Measurements from ENCODE around the gene LIPI.
"Not testable (repeated sequence)": the region's sequence is repeated elsewhere in the genome, so short reads cannot be mapped to it uniquely, and the experiment has no call there.

The LIPI gene

DNA sequence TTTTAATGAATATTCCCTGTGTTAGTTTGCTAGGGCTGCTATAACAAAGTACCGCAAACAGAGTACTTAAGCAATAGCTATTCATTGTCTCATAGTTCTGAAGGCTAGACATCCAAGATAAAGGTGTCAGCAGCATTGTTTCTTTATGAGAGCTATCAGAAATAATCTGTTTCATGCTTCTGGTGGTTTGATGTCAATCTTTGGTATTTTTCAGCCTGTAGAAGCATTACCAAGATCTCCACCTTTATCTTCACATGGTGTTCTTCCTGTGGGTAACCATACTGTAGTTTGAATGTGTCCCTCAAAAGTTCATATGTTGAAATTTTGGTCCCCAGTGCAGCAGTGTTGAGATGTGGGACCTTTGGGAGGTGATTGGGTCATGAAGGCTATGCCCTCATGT is 12.6 kb upstream of the LIPI start:
- Histone ChIP-seq H4K20me1 (ENCODE audit: insufficient read depth) (no peaks in the 10 kb centered on the region), H3K4me2 (no peak overlapping the region), H3K27me3 (ENCODE audit: insufficient read depth, low read depth) (no peaks in the 10 kb centered on the region), H3K27ac (no peak overlapping the region), H3K4me1 (ENCODE audit: low read depth, poor library complexity, severe bottlenecking) (no peaks in the 10 kb centered on the region), H3K36me3 (ENCODE audit: insufficient read depth) (no peaks in the 10 kb centered on the region; the same call in 1 of the 2 replicates), H3K79me2 (ENCODE audit: insufficient read depth, low read depth) (no peaks in the 10 kb centered on the region), H3K4me3 (IDR thresholded peaks at IDR 0.05; ENCODE audit: insufficient read depth, low read depth, low read length) (no peak overlapping the region), H3K9ac (no peak overlapping the region), H2AFZ (ENCODE audit: low read depth) (no peak overlapping the region)
- TF ChIP-seq, protein P1, sequence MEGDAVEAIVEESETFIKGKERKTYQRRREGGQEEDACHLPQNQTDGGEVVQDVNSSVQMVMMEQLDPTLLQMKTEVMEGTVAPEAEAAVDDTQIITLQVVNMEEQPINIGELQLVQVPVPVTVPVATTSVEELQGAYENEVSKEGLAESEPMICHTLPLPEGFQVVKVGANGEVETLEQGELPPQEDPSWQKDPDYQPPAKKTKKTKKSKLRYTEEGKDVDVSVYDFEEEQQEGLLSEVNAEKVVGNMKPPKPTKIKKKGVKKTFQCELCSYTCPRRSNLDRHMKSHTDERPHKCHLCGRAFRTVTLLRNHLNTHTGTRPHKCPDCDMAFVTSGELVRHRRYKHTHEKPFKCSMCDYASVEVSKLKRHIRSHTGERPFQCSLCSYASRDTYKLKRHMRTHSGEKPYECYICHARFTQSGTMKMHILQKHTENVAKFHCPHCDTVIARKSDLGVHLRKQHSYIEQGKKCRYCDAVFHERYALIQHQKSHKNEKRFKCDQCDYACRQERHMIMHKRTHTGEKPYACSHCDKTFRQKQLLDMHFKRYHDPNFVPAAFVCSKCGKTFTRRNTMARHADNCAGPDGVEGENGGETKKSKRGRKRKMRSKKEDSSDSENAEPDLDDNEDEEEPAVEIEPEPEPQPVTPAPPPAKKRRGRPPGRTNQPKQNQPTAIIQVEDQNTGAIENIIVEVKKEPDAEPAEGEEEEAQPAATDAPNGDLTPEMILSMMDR (conservative IDR thresholded peaks at IDR 0.05; ENCODE audit: low read depth, low read length): no peak

DNA sequence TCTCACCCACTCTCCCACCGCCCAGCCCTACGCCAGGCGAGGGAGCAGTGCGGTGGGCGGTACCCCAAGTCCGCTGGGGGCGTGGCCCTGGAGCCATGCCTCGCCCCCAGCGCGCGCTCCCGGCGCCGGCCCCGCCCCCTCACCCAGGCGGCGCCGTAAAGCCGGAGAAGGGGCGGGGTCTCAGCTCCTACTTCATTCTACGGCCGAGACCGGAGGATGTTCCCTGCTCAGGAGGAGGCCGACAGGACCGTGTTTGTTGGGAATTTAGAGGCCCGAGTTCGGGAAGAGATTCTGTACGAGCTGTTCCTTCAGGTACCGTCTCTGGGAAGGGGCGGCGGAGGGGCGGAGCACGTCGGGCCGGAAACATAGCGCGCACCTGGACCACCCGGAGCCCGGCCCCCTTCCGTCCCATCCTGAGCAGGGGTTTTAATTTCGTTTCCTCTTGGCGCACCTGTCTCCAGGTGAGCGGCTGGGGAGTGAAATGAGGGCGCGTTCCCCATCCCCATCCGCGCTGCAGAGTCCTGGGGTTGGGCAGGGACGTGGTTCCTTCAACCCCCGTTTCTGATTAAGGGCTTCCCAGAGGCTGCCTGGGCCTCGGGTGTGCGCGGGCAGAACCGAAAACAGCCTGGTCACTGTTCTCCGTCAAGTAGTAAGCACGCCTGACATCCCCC is 5.4 kb upstream of the LIPI start, which contains the start of gene RBM11:
RBM11 (plus strand) TSS at position 187 of the 671 bp plus-strand sequence; CDS start at position 217, 30 bp downstream.
- Histone ChIP-seq H3K79me2 (ENCODE audit: insufficient read depth, low read depth) (no peaks in the 10 kb centered on the region), H3K27me3 (ENCODE audit: insufficient read depth, low read depth) (no peaks in the 10 kb centered on the region), H3K9ac (peak within 1 kb of the TSS; percentile 60), H3K27ac (peak within 1 kb of the TSS; percentile 20; the same call in 1 of the 2 replicates), H3K4me3 (IDR thresholded peaks at IDR 0.05; ENCODE audit: insufficient read depth, low read depth, low read length) (no peak within 1 kb of the TSS), H3K4me1 (ENCODE audit: low read depth, poor library complexity, severe bottlenecking) (peaks cover 6% of the 10 kb centered on the region), H3K36me3 (ENCODE audit: insufficient read depth) (no peaks in the 10 kb centered on the region), H3K4me2 (peak within 1 kb of the TSS; percentile 55), H2AFZ (ENCODE audit: low read depth) (peak within 1 kb of the TSS; percentile 98), H4K20me1 (ENCODE audit: insufficient read depth) (no peaks in the 10 kb centered on the region)
- TF ChIP-seq, protein P1 (conservative IDR thresholded peaks at IDR 0.05; ENCODE audit: low read depth, low read length): no peak

DNA sequence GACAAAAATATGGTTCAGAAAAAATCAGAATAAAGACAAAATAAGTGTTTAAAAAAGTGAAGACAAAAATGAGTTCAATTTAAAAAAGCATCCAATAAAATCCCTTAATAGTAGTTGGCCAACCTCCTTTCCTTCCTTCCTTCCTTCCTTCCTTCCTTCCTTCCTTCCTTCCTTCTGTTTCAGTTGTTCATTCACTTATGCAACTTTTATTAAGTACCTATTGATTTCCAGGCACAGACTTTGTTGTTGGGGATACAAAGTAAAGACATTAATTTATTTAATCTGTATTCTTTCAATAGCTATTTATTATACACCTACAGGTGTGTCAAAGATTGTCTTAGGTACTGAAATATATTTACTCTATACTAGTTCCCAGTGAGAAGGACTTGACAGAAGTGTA is 2.4 kb upstream of the LIPI start:
- Histone ChIP-seq H2AFZ (ENCODE audit: low read depth) (no peak overlapping the region), H3K79me2 (ENCODE audit: insufficient read depth, low read depth) (no peaks in the 10 kb centered on the region), H3K27ac (no peak overlapping the region), H3K4me2 (no peak overlapping the region), H3K9ac (no peak overlapping the region), H4K20me1 (ENCODE audit: insufficient read depth) (no peaks in the 10 kb centered on the region), H3K4me1 (ENCODE audit: low read depth, poor library complexity, severe bottlenecking) (peaks cover 6% of the 10 kb centered on the region), H3K4me3 (IDR thresholded peaks at IDR 0.05; ENCODE audit: insufficient read depth, low read depth, low read length) (no peak overlapping the region), H3K36me3 (ENCODE audit: insufficient read depth) (no peaks in the 10 kb centered on the region), H3K27me3 (ENCODE audit: insufficient read depth, low read depth) (no peaks in the 10 kb centered on the region)
- TF ChIP-seq, protein P1 (conservative IDR thresholded peaks at IDR 0.05; ENCODE audit: low read depth, low read length): no peak

DNA sequence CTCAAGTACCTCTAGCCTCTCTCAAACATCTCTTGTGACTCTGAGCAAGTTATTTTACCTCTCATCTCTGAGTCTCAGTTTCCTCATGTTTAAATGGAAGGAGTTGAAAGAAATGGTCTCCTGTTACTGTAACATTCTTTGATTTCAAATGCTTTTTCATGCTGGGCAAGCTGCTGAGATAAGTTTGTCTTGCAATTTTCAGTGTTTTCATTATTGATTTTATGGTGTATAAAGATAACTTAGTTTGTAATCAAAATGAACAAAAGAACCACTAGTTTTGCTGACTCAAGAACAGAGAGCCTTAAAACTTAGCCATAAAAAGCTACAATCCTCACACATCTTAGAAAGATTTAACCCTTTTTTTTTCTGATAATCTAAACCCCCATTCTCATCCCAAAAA is 4.5 kb downstream of the LIPI start:
- no peak overlapping the region for H2AFZ ChIP-seq (ENCODE audit: low read depth)
- no peak overlapping the region for H3K9ac ChIP-seq

DNA sequence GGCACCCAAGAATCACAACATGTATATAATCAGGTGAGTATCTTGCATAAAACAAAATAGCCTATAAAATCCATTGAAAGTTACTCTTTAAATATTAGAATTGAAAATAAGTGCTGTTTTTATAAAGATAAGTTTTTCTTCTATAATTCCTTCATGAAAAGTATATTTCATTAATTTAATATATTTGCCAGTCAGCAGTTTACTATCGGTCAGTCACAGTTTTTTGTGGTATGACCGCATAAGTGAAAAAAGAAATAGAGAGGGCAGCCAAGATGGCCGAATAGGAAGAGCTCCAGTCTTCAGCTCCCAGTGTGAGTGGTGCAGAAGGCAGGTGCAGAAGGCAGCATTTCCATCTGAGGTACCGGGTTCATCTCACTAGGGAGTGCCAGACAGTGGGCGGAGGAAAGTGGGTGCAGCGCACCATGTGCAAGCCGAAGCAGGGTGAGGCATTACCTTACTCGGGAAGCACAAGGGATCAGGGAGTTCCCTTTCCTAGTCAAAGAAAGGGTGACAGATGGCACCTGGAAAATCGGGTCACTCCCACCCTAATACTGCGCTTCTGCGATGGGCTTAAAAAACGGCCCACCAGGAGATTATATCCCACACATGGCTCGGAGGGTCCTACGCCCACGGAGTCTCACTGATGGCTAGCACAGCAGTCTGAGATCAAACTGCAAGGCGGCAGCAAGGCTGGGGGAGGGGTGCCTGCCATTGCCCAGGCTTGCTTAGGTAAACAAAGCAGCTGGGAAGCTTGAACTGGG is 44.1 kb downstream of the LIPI start:
- H3K9ac ChIP-seq; H3K27ac ChIP-seq; H3K4me1 ChIP-seq (ENCODE audit: low read depth, poor library complexity, severe bottlenecking); H3K4me3 ChIP-seq (IDR thresholded peaks at IDR 0.05; ENCODE audit: insufficient read depth, low read depth, low read length); H2AFZ ChIP-seq (ENCODE audit: low read depth); H3K36me3 ChIP-seq (ENCODE audit: insufficient read depth); H3K79me2 ChIP-seq (ENCODE audit: insufficient read depth, low read depth); H3K27me3 ChIP-seq (ENCODE audit: insufficient read depth, low read depth); H4K20me1 ChIP-seq (ENCODE audit: insufficient read depth); H3K4me2 ChIP-seq: not testable (repeated sequence)

More for the DNA sequence above, 4.5 kb downstream of the LIPI start:
- Histone ChIP-seq H3K79me2 (ENCODE audit: insufficient read depth, low read depth) (no peaks in the 10 kb centered on the region), H4K20me1 (ENCODE audit: insufficient read depth) (no peaks in the 10 kb centered on the region), H3K27me3 (ENCODE audit: insufficient read depth, low read depth) (no peaks in the 10 kb centered on the region), H3K4me3 (IDR thresholded peaks at IDR 0.05; ENCODE audit: insufficient read depth, low read depth, low read length) (no peak overlapping the region), H3K27ac (no peak overlapping the region), H3K36me3 (ENCODE audit: insufficient read depth) (no peaks in the 10 kb centered on the region), H3K4me1 (ENCODE audit: low read depth, poor library complexity, severe bottlenecking) (no peaks in the 10 kb centered on the region), H3K4me2 (no peak overlapping the region)
- TF ChIP-seq, protein P1 (conservative IDR thresholded peaks at IDR 0.05; ENCODE audit: low read depth, low read length): no peak
